ENCODE results near the gene ALS2CL.

DNA sequence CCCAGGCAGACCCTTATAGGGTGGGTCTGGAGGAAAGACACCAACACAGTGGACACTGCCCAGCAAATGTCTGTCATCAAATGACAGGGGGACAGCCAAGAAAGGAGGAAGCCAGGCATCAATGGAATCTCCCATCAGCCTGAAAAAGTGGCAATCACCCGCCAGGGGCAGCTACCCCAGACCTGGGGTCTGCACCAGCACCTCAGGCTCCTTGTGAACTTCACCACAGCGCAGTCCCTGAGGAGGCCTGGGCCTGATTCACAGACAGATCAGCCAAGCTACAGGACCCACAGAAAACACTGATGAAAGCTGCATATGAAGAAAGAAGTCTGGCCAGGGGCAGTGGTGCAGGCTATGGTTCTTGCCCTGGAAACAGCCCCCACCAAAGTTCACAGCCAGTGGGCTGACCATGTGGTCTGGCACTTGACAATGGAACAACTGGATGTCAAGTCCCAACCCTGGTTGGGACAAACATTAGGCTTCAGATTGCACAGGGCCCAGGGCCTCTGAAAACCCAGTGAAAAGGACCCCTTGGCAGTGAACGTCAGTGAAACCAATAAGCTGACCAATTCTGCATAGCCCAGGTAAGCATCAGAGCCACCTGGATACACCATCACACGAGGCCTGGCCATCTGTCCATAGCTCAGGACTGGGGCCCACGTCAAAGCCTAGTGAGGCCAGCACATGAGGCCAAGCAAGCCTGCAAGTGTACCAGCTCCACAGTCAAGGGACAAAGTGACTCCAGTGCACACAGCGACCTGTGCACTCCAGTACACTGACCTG is 29.1 kb downstream of the ALS2CL start:
- TF ChIP-seq, protein P1, sequence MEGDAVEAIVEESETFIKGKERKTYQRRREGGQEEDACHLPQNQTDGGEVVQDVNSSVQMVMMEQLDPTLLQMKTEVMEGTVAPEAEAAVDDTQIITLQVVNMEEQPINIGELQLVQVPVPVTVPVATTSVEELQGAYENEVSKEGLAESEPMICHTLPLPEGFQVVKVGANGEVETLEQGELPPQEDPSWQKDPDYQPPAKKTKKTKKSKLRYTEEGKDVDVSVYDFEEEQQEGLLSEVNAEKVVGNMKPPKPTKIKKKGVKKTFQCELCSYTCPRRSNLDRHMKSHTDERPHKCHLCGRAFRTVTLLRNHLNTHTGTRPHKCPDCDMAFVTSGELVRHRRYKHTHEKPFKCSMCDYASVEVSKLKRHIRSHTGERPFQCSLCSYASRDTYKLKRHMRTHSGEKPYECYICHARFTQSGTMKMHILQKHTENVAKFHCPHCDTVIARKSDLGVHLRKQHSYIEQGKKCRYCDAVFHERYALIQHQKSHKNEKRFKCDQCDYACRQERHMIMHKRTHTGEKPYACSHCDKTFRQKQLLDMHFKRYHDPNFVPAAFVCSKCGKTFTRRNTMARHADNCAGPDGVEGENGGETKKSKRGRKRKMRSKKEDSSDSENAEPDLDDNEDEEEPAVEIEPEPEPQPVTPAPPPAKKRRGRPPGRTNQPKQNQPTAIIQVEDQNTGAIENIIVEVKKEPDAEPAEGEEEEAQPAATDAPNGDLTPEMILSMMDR (IDR thresholded peaks at IDR 0.05): no peak
- no peak for TF ChIP-seq POLR2A (IDR thresholded peaks at IDR 0.05)
